IPS-15b (cell line): ENCODE measurements around the gene KHSRP.

Source experiments
- H3K27me3 ChIP-seq: one replicate; pipeline ENCODE4 v1.6.1; 2013; ENCODE audit warnings: low read length; ENCODE audit not compliant: control insufficient read depth, insufficient read depth
- H3K36me3 ChIP-seq: one replicate; pipeline ENCODE4 v1.6.1; 2013; ENCODE audit warnings: low read length; ENCODE audit not compliant: control insufficient read depth, insufficient read depth
- H3K4me1 ChIP-seq: one replicate; pipeline ENCODE4 v1.6.1; 2013; ENCODE audit warnings: mild to moderate bottlenecking, low read length; ENCODE audit not compliant: control insufficient read depth, insufficient read depth
- H3K4me3 ChIP-seq: one replicate; pipeline ENCODE4 v1.5.1; 2013; ENCODE audit warnings: low read depth, low read length
- H3K9ac ChIP-seq: one replicate; pipeline ENCODE4 v1.6.1; 2013; ENCODE audit warnings: low read depth, mild to moderate bottlenecking, low read length
- H3K9me3 ChIP-seq: one replicate; pipeline ENCODE4 v1.6.1; 2013; ENCODE audit warnings: mild to moderate bottlenecking, low read length; ENCODE audit not compliant: control insufficient read depth, insufficient read depth

Gene KHSRP

DNA sequence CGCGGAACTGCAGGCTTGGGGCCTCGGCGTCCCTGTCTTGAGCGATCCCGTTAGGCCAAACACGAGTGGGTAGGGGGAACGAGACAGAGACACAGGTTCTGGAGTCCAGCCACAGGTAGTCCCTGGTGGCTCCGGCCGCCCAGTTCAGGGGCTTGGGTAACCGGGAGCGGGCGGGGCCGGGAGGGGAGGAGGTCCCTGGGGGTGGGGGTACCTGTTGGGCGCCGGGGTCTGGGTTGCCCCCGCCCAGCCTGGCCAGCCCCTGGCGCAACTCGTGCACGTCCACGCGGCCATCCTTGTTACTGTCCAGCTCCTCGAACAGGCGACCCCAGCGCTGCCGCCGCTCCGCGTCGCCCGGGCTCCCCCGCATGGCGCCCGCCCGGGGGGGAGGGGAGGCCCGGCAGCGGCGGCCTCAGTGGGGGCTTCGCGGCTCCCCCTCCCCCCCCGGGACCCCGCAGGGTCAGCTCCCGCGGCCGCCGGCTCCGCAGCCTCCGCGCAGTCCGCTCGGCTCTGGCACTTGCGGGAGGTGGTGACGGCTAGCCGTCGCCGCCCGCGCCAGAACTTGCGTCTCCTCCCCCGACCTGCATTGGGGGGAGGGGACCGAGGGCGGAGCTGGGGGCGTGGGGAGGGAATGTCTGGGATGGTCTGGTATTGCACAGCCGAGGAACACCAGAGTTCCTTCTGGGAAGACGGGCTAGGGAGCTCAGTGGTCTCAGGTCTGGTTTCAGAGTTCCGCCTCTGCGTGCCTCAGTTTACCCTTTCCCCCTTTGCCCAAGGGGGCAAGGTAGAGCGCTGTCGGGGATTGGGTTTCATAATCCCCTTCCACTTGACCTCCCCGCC lies 34.9 kb upstream of the KHSRP start, which contains the start of gene SLC25A23:
Gene SLC25A23 (minus strand): TSS at position 531 of the 837 bp plus-strand sequence. CDS start 164 bp downstream, at position 367.
- Histone ChIP-seq H3K9me3 (no peaks in the 10 kb centered on the region), H3K4me3 (peak within 1 kb of the TSS; percentile 69), H3K4me1 (peaks cover 5% of the 10 kb centered on the region), H3K27me3 (peaks cover 6% of the 10 kb centered on the region), H3K36me3 (peaks cover 7% of the 10 kb centered on the region), H3K9ac (no peak within 1 kb of the TSS)

DNA sequence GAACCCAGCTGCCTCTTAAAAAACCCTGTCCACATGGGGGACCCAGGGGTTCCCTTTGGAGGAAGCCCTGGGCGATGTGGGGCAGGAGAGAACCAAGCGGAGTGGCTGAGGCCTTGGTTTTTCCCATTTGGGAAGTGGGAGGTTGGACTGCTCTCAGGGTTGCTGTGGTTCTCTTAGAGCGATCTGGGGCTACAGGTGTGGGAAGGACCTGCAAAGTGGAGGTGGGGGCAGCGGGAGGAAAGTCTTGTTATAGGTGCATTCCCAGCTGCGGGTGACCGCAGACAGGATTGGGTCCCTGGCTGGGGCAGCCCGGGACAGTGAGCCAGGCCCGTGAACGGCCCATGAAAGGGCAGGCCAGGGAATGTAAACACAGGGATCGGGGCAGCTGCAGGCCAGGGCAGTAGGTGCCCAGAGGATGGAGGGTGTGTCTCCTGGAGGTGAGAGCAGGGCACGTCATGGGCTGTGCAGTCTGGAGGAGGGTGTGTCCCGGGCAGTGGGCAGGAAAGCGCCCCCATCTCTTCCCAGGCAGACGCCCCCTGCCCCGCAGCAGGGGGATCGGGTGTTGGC lies 34.2 kb upstream of the KHSRP start:
- peaks cover 6% of the 10 kb centered on the region for H3K27me3 ChIP-seq
- peak overlapping the region; percentile 69 for H3K4me3 ChIP-seq
- no peaks in the 10 kb centered on the region for H3K9me3 ChIP-seq
- H3K4me1 ChIP-seq, result peaks cover 5% of the 10 kb centered on the region
- H3K9ac ChIP-seq, result no peak overlapping the region
- H3K36me3 ChIP-seq, result peaks cover 14% of the 10 kb centered on the region

DNA sequence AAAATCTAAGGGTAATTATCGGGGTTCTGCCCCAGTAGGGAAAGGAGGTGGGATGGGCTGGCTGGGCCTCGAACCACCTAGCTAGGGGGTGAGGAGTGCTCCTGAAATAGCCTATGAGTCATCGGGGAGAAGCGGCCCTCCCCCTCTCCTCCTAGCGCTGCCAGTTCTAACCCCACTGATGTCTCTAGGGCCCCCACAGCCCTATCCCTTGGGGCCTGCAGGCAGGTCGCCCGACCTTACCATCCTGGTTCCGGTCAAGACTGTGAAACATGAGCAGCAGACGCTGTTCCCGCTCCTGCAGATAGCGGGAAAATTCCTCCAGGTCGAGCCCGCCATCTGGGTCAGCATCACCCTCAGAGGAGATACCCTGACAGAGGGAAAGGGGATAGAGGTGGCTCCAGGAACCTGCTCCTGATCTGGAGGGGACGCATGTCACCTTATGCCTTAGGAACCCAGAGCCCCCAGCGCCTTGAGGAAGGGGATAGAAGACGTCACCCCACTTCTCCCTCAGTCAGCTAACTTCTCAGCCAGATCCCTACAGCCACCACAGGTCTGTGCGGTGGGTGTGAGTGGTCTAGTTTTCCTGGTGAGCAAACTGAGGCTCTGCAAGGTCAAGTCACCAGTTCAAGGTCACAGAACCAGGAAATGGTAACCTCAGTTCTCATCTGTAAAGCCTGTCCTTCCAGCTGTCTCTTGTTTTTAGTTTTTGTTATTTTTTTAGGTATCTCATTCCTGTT lies 33.5 kb upstream of the KHSRP start:
- Histone ChIP-seq H3K9me3 (no peaks in the 10 kb centered on the region), H3K4me3 (peak overlapping the region; percentile 69), H3K36me3 (peaks cover 15% of the 10 kb centered on the region), H3K27me3 (peaks cover 6% of the 10 kb centered on the region), H3K9ac (no peak overlapping the region), H3K4me1 (peaks cover 5% of the 10 kb centered on the region)

DNA sequence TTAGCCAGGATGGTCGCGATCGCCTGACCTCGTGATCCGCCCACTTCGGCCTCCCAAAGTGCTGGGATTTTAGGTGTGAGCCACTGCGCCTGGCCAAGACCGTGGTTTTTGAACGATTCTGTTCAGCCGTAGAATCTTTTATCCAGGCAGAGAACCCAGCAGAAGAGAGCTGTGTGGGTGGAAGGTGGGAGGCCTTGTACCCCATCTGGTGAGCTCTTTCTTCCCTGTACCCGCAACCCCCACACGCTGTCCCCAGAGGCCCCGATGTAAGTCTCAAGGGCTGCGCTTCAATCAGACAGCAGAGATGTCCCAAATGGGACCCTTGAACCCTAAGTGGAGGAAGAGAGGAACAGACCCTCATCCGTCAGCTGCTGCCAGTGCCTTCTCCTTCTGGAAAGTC lies 31.3 kb upstream of the KHSRP start:
- Histone ChIP-seq H3K36me3 (peaks cover 15% of the 10 kb centered on the region), H3K9me3 (no peaks in the 10 kb centered on the region), H3K4me3 (no peak overlapping the region), H3K4me1 (peaks cover 5% of the 10 kb centered on the region), H3K9ac (no peak overlapping the region), H3K27me3 (no peaks in the 10 kb centered on the region)

DNA sequence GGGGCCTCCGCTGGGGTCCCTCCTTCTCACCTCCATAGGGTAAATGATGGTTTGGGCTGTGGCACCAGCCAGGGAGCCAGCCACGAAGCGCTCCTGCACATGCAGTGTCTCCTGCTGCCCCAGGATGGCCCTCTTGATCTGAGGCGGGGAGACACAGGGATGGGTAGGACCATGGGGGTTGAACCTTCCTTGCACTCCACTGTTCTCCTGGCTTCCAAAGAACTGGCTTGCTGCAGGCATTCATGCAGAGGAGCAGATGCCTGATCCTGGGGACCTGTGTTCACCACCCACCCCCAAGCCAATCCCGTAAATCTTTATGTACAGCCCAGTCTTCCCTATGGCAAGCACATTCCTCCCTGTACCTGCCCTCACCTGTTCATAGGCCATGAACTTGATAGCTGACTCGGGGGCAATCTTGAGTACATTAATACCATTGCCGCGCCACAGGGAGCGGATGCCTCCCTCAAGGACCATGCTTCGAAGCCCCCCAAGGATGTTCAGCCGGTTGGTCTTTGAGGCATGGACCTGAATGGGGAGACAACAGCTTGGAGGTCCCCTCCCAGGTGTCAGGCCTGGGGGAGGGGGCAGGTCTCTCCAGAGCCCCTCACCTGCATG lies 29.4 kb upstream of the KHSRP start:
- Histone ChIP-seq H3K4me1 (peaks cover 5% of the 10 kb centered on the region), H3K4me3 (no peak overlapping the region), H3K36me3 (peaks cover 15% of the 10 kb centered on the region), H3K27me3 (no peaks in the 10 kb centered on the region), H3K9ac (no peak overlapping the region), H3K9me3 (no peaks in the 10 kb centered on the region)

DNA sequence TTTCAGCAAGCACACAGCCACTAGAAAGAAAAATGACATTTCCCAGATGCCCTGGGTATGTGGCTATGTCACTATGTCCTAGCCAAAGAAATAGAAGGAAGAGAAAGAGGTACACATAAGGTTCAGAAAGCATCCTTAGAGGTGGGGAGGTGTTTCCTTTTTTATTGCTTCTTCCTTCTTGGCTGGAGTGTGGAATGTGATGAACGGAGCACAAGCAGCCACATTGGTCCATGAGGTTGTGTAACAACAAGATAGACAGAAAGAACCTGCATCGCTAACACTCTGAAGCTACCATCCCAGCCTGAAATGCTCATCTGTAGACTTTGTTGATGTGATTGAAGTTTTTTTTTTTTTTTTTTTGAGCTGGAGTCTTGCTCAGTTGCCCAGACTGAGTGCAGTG lies 28.3 kb upstream of the KHSRP start:
- Histone ChIP-seq H3K9me3 (no peaks in the 10 kb centered on the region), H3K27me3 (no peaks in the 10 kb centered on the region), H3K9ac (no peak overlapping the region), H3K4me1 (no peaks in the 10 kb centered on the region), H3K4me3 (no peak overlapping the region), H3K36me3 (peaks cover 15% of the 10 kb centered on the region)

DNA sequence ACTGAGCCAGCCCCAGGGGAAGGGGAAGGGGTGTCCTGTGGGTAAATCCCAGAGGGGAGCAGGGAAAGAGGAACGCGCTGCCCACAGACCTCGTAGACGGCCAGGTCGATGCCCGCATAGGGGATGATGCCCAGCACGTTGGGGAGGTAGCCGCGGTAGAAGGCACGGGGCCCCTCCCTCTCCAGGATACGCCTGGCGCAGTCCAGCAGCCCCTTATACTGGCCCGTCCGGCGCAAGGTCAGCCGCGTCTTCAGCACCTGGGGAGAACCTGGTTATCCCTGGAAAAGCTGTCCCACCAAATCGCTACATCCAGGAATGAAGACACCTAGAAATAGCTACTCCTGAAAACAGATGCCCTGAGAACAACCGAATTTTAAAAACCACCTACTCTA lies 27.6 kb upstream of the KHSRP start:
- H3K9ac ChIP-seq, result no peak overlapping the region
- no peaks in the 10 kb centered on the region for H3K9me3 ChIP-seq
- peaks cover 15% of the 10 kb centered on the region for H3K36me3 ChIP-seq
- no peak overlapping the region for H3K4me3 ChIP-seq
- no peaks in the 10 kb centered on the region for H3K4me1 ChIP-seq
- H3K27me3 ChIP-seq, result no peaks in the 10 kb centered on the region

DNA sequence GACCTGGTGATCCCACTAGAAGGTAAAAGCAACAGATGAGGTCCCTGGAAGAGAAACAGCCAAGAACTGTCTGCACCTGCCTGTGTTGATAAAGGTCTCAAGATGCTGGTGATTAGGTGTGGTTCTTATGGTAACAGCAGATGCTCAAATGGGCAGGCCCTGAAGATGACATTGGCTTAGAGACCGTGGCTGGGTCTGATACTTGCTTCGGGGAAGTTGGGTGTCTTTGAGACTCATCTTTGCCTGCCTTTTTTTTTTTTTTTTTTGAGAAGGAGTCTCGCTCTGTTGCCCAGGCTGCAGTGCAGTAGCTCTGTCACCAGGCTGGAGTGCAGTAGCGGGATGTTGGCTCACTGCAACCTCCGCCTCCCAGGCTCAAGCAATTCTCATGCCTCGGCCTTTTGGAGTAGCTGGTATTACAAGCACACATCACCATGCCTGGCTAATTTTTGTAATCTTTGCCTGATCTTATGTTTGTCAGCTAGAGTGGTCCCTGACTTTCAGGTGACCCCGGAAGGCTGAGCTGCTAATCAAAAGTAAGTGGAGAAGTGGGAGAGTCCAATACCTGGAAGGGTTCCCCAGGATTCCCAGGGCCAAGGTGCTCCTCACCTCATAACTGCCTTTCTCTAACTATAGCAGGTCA lies 27.1 kb upstream of the KHSRP start:
- H3K4me3 ChIP-seq, result no peak overlapping the region
- peaks cover 15% of the 10 kb centered on the region for H3K36me3 ChIP-seq
- no peaks in the 10 kb centered on the region for H3K9me3 ChIP-seq
- H3K4me1 ChIP-seq, result no peaks in the 10 kb centered on the region
- no peak overlapping the region for H3K9ac ChIP-seq
- H3K27me3 ChIP-seq, result no peaks in the 10 kb centered on the region

DNA sequence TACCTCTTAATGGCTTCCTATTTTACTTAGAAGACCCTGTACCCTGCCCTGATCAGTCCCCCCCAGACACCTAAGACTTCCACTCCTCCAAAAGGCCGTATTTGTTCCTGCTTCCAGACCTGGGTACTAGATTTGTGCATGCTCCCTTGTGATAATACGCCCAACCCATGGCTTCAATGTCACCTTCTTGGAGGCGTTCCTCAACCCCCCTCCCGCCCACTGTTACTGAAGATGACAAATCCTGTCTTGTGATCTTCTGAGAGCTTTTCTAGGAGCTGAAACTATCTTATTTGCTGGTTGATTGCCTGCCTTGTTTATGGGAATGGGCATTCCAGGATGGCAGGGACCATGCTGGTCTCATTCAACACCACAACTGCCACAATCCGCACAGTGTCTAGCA lies 25.6 kb upstream of the KHSRP start:
- Histone ChIP-seq H3K9ac (no peak overlapping the region), H3K4me1 (no peaks in the 10 kb centered on the region), H3K4me3 (no peak overlapping the region), H3K27me3 (no peaks in the 10 kb centered on the region), H3K36me3 (peaks cover 13% of the 10 kb centered on the region), H3K9me3 (no peaks in the 10 kb centered on the region)

DNA sequence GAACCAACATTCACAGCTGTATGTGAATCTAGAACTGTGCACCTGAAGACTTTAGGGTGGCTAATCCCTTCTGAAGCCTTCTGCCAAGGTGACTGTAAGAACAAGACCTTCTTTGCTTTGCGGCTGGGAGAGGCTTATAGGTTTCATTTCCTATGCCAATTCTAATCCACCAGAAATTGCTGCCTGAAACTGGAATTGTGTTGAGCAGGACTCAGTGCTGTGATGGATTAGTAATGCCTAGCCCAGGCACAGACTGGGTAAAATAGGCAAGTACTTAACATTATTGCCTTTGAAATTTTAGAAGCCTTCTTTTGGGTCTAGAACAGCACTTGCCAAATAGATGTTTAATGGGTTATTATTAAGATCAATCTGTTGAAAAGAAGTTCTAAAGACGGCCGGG lies 23.4 kb upstream of the KHSRP start:
- H3K9me3 ChIP-seq, result no peaks in the 10 kb centered on the region
- H3K4me1 ChIP-seq, result no peaks in the 10 kb centered on the region
- H3K27me3 ChIP-seq, result no peaks in the 10 kb centered on the region
- no peak overlapping the region for H3K4me3 ChIP-seq
- H3K9ac ChIP-seq, result no peak overlapping the region
- H3K36me3 ChIP-seq, result no peaks in the 10 kb centered on the region

DNA sequence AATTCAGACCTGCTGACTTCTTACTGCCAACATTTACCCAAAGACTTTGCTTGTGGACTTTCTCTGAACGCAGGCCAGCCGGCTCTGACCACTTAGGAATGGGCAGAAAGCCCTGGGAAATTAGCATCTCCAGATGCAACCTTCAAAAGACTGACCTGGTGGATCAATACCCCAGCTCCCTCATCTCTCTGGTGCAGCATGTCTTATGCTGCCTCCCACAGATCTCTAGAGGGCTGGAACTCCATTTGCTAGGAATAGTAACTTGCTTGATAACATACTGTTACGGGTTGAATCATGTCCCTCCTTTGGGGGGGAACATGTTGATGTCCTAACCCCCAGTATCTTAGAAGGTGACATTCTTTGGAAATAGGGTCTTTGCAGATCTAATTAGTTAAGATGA lies 21.8 kb upstream of the KHSRP start:
- Histone ChIP-seq H3K4me3 (no peak overlapping the region), H3K36me3 (no peaks in the 10 kb centered on the region), H3K27me3 (no peaks in the 10 kb centered on the region), H3K9me3 (no peaks in the 10 kb centered on the region), H3K4me1 (no peaks in the 10 kb centered on the region), H3K9ac (no peak overlapping the region)
